H1 (cell line): ENCODE measurements around the gene TBC1D4. TPM values are rescaled to one million over a fixed set of nuclear protein-coding genes. Genes with fewer than 3 reads are reported as not detected.

Source experiments
- CHD7 ChIP-seq: fragments of 300-600 bp; sonication (generic); IDR thresholded peaks from 2 replicates; pipeline ENCODE4 v1.7.1; 2012; ENCODE audit warnings: low read length, moderate library complexity, mild to moderate bottlenecking, inconsistent platforms; ENCODE audit not compliant: insufficient replicate concordance
- GABPA ChIP-seq: IDR thresholded peaks from 2 replicates; pipeline ENCODE4 v1.6.1; 2011; ENCODE audit warnings: mild to moderate bottlenecking, low read length, moderate library complexity, borderline replicate concordance; ENCODE audit not compliant: insufficient read depth
- HDAC2 ChIP-seq, 2 experiments: fragments of 300-600 bp in 1 of 2; sonication (generic) in 1 of 2; IDR thresholded peaks; 2 replicates each; pipeline ENCODE4 v1.6.1; 2011 to 2012; ENCODE audit warnings: low read depth in 2 of 2, low read length in 2 of 2, mild to moderate bottlenecking in 2 of 2, moderate library complexity in 2 of 2, borderline replicate concordance in 1 of 2, inconsistent platforms in 1 of 2
- RNF2 ChIP-seq: fragments of 200-900, 300-1000 bp; sonication (generic); IDR thresholded peaks from 2 replicates; pipeline ENCODE4 v1.7.1; 2016; ENCODE audit warnings: borderline replicate concordance, low read depth, mild to moderate bottlenecking, antibody characterized with exemption, low read length; ENCODE audit not compliant: poor library complexity, severe bottlenecking; ENCODE audit errors: missing control alignments
- SRF ChIP-seq: IDR thresholded peaks from 2 replicates; pipeline ENCODE4 v1.6.1; 2011; ENCODE audit warnings: mild to moderate bottlenecking, low read depth, low read length, moderate library complexity
- TEAD4 ChIP-seq: IDR thresholded peaks from 2 replicates; pipeline ENCODE4 v1.6.1; 2012; ENCODE audit warnings: low read depth, low read length, inconsistent platforms, mixed read lengths
- polyA plus RNA-seq, 7 experiments: library from polyadenylated mRNA; depleted of rRNA in 3 of 7; stranded (reverse) in 5 of 7; unstranded in 2 of 7; fragments of >200 nt in 5 of 7; fragments of 200-250 nt in 2 of 7; gene quantifications; 1 replicate in 5 of 7; 2 replicates in 1 of 7; 4 replicates in 1 of 7; pipeline versions ENCODE4 v1.2.1 to v1.2.3, GENCODE V29; 2011 to 2013; ENCODE audit warnings: missing spikeins in 2 of 7, mixed read lengths in 2 of 7
- total RNA-seq: library from RNA; stranded (reverse); fragmentation: NEBNext Ultra II Directional; extraction: Animal tissue kit (Norgen Biotek cat#: 25700); gene quantifications from 2 replicates; pipeline ENCODE4 v1.2.1, GENCODE V29; 2021
- TF ChIP-seq, protein P1 (sequence below): IDR thresholded peaks from 2 replicates; pipeline ENCODE4 v1.6.1; 2012; ENCODE audit warnings: inconsistent platforms
- TF ChIP-seq, protein P2 (sequence below): IDR thresholded peaks from 2 replicates; pipeline ENCODE4 v1.6.1; 2012; ENCODE audit warnings: inconsistent platforms

Gene TBC1D4
- total and polyA plus RNA-seq, 2 of the 8 experiments (the other 6 are each of a cell fraction or from before 2014, with no cell fraction given) = 16.7 to 39.0 TPM

DNA sequence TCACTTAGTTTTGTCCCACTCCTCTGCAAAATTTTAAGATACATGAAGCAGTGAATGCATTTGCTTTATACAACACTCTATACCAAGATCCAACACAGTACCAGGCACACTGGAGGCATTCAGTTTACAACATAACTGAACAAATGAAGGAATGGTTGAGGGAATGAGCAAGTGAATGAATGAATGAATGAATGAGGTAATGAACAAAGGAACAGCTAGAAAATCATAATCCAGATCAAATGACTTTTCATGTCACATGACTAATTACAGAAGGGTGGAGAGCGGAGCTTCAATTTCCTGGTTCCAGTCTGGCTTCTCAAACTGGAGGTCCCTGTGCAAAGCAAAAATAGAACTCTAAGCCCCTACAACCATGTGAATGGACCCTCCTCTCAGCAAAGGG is 16.7 kb downstream of the TBC1D4 start (continued):
- no peak for TF ChIP-seq CHD7
- TF ChIP-seq TEAD4 = no peak
- TF ChIP-seq HDAC2 (IDR thresholded peaks at IDR 0.05; ENCODE audit: borderline replicate concordance in 1 of 2, low read depth in 2 of 2, low read length in 2 of 2) = no peak
- TF ChIP-seq, protein P1, sequence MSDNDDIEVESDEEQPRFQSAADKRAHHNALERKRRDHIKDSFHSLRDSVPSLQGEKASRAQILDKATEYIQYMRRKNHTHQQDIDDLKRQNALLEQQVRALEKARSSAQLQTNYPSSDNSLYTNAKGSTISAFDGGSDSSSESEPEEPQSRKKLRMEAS = no peak
- TF ChIP-seq SRF = no peak
- TF ChIP-seq, protein P2, sequence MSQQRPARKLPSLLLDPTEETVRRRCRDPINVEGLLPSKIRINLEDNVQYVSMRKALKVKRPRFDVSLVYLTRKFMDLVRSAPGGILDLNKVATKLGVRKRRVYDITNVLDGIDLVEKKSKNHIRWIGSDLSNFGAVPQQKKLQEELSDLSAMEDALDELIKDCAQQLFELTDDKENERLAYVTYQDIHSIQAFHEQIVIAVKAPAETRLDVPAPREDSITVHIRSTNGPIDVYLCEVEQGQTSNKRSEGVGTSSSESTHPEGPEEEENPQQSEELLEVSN = no peak
- TF ChIP-seq RNF2 = no peak
- TF ChIP-seq GABPA = no peak
